MM.1S (cell line): Measurements from ENCODE around the gene RPL3.

Source experiments
- DNase-seq: peaks from one replicate; pipeline ENCODE4 v3.0.0-alpha.2; 2015
- H2AFZ ChIP-seq: fragments of 300-600 bp; sonication (generic); 2 replicates; pipeline ENCODE4 v1.6.0; 2016; ENCODE audit warnings: antibody characterized with exemption, low read length
- H3F3A ChIP-seq: fragments of 300-600 bp; sonication (generic); 2 replicates; pipeline ENCODE4 v1.6.1; 2016; ENCODE audit warnings: mild to moderate bottlenecking, antibody characterized with exemption, low read length, moderate library complexity, mixed read lengths; ENCODE audit not compliant: insufficient read depth
- H3K27ac ChIP-seq: fragments of 300-600 bp; sonication (generic); 2 replicates; pipeline ENCODE4 v1.5.1; 2016; ENCODE audit warnings: mild to moderate bottlenecking, low read length
- H3K27me3 ChIP-seq: fragments of 300-600 bp; sonication (generic); replicated peaks from 2 replicates; pipeline ENCODE4 v1.6.0; 2016; ENCODE audit warnings: low read length; ENCODE audit not compliant: insufficient read depth
- H3K36me3 ChIP-seq: fragments of 300-600 bp; sonication (generic); replicated peaks from 2 replicates; pipeline ENCODE4 v1.6.1; 2016; ENCODE audit warnings: mild to moderate bottlenecking, low read length, mixed read lengths; ENCODE audit not compliant: insufficient read depth
- H3K4me1 ChIP-seq: fragments of 300-600 bp; sonication (generic); 2 replicates; pipeline ENCODE4 v1.6.1; 2016; ENCODE audit warnings: low read length, mixed read lengths
- H3K4me2 ChIP-seq: fragments of 300-600 bp; sonication (generic); 2 replicates; pipeline ENCODE4 v1.6.0; 2016; ENCODE audit warnings: low read depth, low read length
- H3K4me3 ChIP-seq: fragments of 300-600 bp; sonication (generic); 2 replicates; pipeline ENCODE4 v1.5.1; 2016; ENCODE audit warnings: low read length, mixed read lengths
- H3K79me2 ChIP-seq: fragments of 300-600 bp; sonication (generic); 2 replicates; pipeline ENCODE4 v1.6.1; 2016; ENCODE audit warnings: mixed run types, low read length, mixed read lengths
- H3K9ac ChIP-seq: fragments of 300-600 bp; sonication (generic); 2 replicates; pipeline ENCODE4 v1.6.1; 2016; ENCODE audit warnings: low read length, mixed read lengths
- H3K9me2 ChIP-seq: fragments of 300-600 bp; sonication (generic); replicated peaks from 2 replicates; pipeline ENCODE4 v1.6.1; 2016; ENCODE audit warnings: mild to moderate bottlenecking, low read length, mixed read lengths; ENCODE audit not compliant: insufficient read depth
- H3K9me3 ChIP-seq: fragments of 300-600 bp; sonication (generic); replicated peaks from 2 replicates; pipeline ENCODE4 v1.6.1; 2016; ENCODE audit warnings: mild to moderate bottlenecking, low read length, mixed read lengths; ENCODE audit not compliant: insufficient read depth
- H4K20me1 ChIP-seq: fragments of 300-600 bp; sonication (generic); 2 replicates; pipeline ENCODE4 v1.6.1; 2016; ENCODE audit warnings: mild to moderate bottlenecking, low read length, moderate library complexity, mixed read lengths; ENCODE audit not compliant: insufficient read depth
- EZH2 ChIP-seq: fragments of 300-600 bp; sonication (generic); optimal IDR thresholded peaks from 2 replicates; pipeline ENCODE3; 2017; ENCODE audit warnings: low read depth, mild to moderate bottlenecking, antibody characterized with exemption, low read length, mixed read lengths
- EZH2phosphoT487 ChIP-seq: fragments of 300-600 bp; sonication (generic); IDR thresholded peaks from 2 replicates; pipeline ENCODE4 v1.6.1; 2018; ENCODE audit warnings: antibody characterized with exemption, low read length
- TF ChIP-seq, protein P1 (sequence below): fragments of 300-600 bp; sonication (generic); IDR thresholded peaks from 2 replicates; pipeline ENCODE4 v1.5.1; 2016; ENCODE audit warnings: antibody characterized with exemption, low read length, mixed read lengths

Gene RPL3

DNA sequence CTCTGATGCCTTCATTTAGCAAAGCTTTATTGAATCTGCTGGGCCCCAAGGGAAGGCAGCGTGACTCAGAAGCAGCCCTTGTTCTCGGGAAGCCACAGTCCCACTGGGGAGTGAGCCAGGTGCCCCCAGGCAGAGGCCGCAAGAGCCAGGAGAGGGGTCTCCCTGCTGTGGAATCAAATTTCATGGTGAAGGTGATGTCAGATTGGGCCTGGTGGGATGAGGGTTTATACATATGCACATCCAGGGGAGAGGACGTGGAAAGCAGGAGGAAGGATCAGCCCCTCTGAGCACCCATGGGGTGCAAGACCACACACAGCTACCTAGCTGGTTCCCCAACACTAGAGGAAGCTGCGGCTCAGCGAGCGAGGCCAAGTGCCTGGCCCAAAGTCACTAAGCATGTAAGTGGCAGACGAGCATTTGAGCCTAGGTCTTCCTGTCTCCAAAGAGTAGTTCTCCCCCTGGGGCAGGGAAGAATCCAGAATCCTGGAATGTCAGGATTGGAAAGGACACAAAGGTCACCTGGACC lies 32.3 kb upstream of the RPL3 start:
- Histone ChIP-seq H3K27ac (no peak overlapping the region), H2AFZ (no peak overlapping the region), H3K9me2 (no peaks in the 10 kb centered on the region), H3K4me2 (no peak overlapping the region), H3K4me3 (no peak overlapping the region), H3F3A (no peaks in the 10 kb centered on the region), H3K4me1 (no peaks in the 10 kb centered on the region), H3K9me3 (no peaks in the 10 kb centered on the region), H3K9ac (no peak overlapping the region), H3K79me2 (no peaks in the 10 kb centered on the region), H3K27me3 (peaks cover 9% of the 10 kb centered on the region), H3K36me3 (no peaks in the 10 kb centered on the region), H4K20me1 (no peaks in the 10 kb centered on the region)
- TF ChIP-seq, protein P1, sequence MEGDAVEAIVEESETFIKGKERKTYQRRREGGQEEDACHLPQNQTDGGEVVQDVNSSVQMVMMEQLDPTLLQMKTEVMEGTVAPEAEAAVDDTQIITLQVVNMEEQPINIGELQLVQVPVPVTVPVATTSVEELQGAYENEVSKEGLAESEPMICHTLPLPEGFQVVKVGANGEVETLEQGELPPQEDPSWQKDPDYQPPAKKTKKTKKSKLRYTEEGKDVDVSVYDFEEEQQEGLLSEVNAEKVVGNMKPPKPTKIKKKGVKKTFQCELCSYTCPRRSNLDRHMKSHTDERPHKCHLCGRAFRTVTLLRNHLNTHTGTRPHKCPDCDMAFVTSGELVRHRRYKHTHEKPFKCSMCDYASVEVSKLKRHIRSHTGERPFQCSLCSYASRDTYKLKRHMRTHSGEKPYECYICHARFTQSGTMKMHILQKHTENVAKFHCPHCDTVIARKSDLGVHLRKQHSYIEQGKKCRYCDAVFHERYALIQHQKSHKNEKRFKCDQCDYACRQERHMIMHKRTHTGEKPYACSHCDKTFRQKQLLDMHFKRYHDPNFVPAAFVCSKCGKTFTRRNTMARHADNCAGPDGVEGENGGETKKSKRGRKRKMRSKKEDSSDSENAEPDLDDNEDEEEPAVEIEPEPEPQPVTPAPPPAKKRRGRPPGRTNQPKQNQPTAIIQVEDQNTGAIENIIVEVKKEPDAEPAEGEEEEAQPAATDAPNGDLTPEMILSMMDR: no peak
- TF ChIP-seq EZH2phosphoT487: no peak
- TF ChIP-seq EZH2: no peak
- no peak for DNase-seq

DNA sequence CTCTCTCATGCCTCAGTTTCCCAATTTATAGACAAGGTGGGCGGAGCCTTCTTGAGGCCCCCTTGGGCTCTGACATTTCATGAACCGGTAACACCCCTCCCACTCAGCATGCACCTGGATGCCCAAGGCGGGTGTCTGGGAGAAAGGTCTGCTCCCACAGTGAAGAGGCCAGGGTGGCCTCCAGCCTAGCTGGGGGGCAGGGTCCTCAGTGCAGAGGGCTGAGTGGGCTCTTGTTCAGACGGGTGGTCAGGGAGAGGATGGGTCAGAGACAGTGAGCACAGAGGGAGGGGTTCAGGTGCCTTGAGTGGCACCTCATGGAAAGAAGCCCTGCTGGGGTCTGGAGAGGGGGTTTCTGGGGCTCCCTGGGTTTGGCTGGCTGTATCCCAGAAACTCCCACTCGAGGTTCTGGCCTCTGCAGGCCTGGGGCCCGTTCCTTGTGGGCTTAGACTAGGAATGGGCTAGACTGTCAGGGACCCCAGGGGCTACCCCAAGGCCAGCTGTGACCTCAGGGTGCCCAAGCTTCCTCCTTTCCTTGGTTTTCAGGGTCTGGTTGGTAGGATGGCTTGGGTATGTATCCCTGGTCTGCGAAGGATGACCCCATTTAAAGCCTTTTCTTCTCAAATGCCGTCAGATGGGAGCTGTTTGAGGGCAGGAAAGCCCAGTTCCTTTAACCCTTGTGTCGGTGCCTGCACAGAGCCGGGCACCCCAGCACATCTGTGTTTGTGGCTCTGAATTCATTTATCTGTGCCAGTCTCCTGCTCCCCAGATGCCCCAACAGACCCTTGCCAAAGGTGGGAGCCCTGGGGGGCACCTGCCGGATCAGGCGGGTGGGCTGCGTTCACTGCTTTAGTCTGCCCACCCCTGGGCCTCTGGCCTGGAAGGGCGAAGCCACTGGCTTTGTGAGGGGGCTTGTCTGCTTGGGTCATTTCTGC lies 31.6 kb upstream of the RPL3 start:
- Histone ChIP-seq H4K20me1 (no peaks in the 10 kb centered on the region), H3K9me3 (no peaks in the 10 kb centered on the region), H3F3A (no peaks in the 10 kb centered on the region), H3K9me2 (no peaks in the 10 kb centered on the region), H3K27me3 (peaks cover 9% of the 10 kb centered on the region), H3K79me2 (no peaks in the 10 kb centered on the region), H2AFZ (no peak overlapping the region), H3K4me3 (no peak overlapping the region; the same call in 1 of the 2 replicates), H3K36me3 (no peaks in the 10 kb centered on the region), H3K4me1 (no peaks in the 10 kb centered on the region), H3K9ac (no peak overlapping the region), H3K27ac (no peak overlapping the region), H3K4me2 (no peak overlapping the region)
- TF ChIP-seq, protein P1: no peak
- TF ChIP-seq EZH2phosphoT487: no peak
- TF ChIP-seq EZH2: no peak
- DNase-seq: no peak

DNA sequence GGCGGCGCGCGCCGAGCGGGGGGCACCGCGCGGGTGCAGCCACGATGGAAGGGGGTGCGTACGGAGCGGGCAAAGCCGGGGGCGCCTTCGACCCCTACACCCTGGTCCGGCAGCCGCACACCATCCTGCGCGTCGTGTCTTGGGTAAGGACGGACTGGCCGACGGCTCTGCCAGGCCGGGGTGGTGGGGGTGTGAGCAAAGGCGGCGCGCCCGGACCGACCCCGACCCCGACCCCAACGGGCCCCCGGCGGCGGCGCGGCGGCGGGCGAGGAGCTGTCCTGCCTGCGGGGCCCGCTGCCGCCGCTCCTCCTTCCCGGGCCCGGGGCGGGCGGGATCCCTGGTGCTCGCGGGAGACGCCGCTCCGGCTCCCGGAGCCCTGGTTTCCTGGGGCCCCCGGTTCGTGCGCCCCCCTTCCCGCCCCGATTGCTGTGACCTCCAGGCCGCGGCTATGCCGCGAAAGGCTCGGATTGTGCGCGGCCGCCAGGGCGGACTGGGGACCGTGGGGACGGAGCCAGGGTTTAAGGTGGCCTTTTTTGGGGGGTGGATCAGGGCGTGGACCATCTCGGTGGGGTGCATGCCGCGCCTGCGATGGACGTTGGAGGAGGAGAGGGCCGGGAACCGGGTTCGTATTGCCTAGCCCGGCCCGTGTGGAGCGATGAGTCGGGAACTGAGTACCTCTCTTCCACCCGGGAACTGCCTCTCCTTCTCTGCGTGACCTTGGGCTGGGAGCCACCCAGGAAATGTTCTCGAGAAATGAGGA lies 30.7 kb upstream of the RPL3 start, which contains the start of gene SYNGR1:
TSS of gene SYNGR1 (plus strand) at position 25 of the 760 bp plus-strand sequence. CDS start at position 45, 20 bp downstream.
- H3K4me2 ChIP-seq: peak within 1 kb of the TSS; percentile 77; the same call in 1 of the 2 replicates
- DNase-seq: no peak
- no peak for TF ChIP-seq EZH2
- H3F3A ChIP-seq: no peaks in the 10 kb centered on the region
- peaks cover 9% of the 10 kb centered on the region for H3K27me3 ChIP-seq
- H4K20me1 ChIP-seq: no peaks in the 10 kb centered on the region
- no peak within 1 kb of the TSS for H3K9ac ChIP-seq
- no peak within 1 kb of the TSS for H3K27ac ChIP-seq
- H3K4me1 ChIP-seq: no peaks in the 10 kb centered on the region
- H3K9me3 ChIP-seq: no peaks in the 10 kb centered on the region
- H3K79me2 ChIP-seq: no peaks in the 10 kb centered on the region
- H3K4me3 ChIP-seq: peak within 1 kb of the TSS; percentile 53
- H3K36me3 ChIP-seq: no peaks in the 10 kb centered on the region
- H3K9me2 ChIP-seq: no peaks in the 10 kb centered on the region
- H2AFZ ChIP-seq: peak within 1 kb of the TSS; percentile 72
